Measurements from ENCODE around the gene SOX5.

GRCh38 chr12:23827353-23827752, 122.1 kb downstream of the SOX5 start:
- TF ChIP-seq CTCF (IDR thresholded peaks at IDR 0.05) (no peak), POLR2A (IDR thresholded peaks at IDR 0.05) (no peak)
